Measurements from ENCODE around the gene NADK. TPM values are rescaled to one million over a fixed set of nuclear protein-coding genes. Genes with fewer than 3 reads are reported as not detected.

Gene NADK
- total RNA-seq, 1 experiment from 2014 or later, result 124 TPM

DNA sequence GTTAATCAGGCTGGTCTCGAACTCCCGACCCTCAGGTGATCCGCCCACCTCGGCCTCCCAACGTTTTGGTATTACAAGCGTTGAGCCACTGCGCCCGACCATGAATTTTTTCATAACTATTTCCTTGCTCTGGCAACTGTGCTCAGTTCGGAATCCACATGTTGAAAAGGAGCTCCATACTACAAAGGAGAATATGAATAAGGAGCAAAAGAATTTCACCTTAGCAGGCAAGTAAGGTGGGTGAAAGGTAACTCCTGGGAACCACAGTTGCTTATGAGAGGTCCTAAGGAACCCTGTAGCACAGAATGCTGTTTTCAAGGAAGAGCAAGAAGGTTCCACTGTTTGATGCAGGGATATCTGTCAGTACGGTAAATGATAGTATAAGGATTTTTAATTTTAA lies 29.9 kb upstream of the NADK start:
- ChIA-PET CTCF (interaction anchor here (0.5 to 2.7 kb wide), 2 partner anchors 101 to 129 kb away, joined by 3 to 10 read pairs; no protein-coding TSS in a partner anchor), POLR2A (no interaction called here)
- H3K36me3 Mint-ChIP-seq, result peaks cover 49% of the 10 kb centered on the region

More for the DNA sequence above, 29.9 kb upstream of the NADK start:
- no peaks in the 10 kb centered on the region for H3K4me1 Mint-ChIP-seq
- no peak for ATAC-seq
- no peaks in the 10 kb centered on the region for H3K27me3 Mint-ChIP-seq (ENCODE audit: low read depth)
- TF ChIP-seq RORB (CRISPR knock-in tag; IDR thresholded peaks at IDR 0.05) (no peak), HMGA2 (CRISPR knock-in tag; IDR thresholded peaks at IDR 0.05) (no peak), RELA (CRISPR knock-in tag; IDR thresholded peaks at IDR 0.05; ENCODE audit: borderline replicate concordance) (no peak), FOXJ3 (CRISPR knock-in tag; IDR thresholded peaks at IDR 0.05; ENCODE audit: borderline replicate concordance) (no peak), ATF6 (CRISPR knock-in tag; IDR thresholded peaks at IDR 0.05) (no peak), SMAD3 (CRISPR knock-in tag; IDR thresholded peaks at IDR 0.05; ENCODE audit: borderline replicate concordance) (no peak), ZNF425 (CRISPR knock-in tag; conservative IDR thresholded peaks at IDR 0.05) (no peak), ZNF219 (CRISPR knock-in tag; IDR thresholded peaks at IDR 0.05; ENCODE audit: borderline replicate concordance) (no peak), PRRX2 (CRISPR knock-in tag; IDR thresholded peaks at IDR 0.05) (no peak), FOXP4 (CRISPR knock-in tag; IDR thresholded peaks at IDR 0.05) (no peak), MXD4 (CRISPR knock-in tag; IDR thresholded peaks at IDR 0.05; ENCODE audit: borderline replicate concordance) (no peak), CBFB (CRISPR knock-in tag; IDR thresholded peaks at IDR 0.05; ENCODE audit: low read depth) (no peak), KAT7 (CRISPR knock-in tag; IDR thresholded peaks at IDR 0.05; ENCODE audit: borderline replicate concordance) (no peak), CREM (CRISPR knock-in tag; IDR thresholded peaks at IDR 0.05) (no peak), GABPB1 (CRISPR knock-in tag; IDR thresholded peaks at IDR 0.05) (no peak), GTF2I (CRISPR knock-in tag; conservative IDR thresholded peaks at IDR 0.05) (no peak), ATF1 (CRISPR knock-in tag; IDR thresholded peaks at IDR 0.05) (no peak), HMGXB4 (CRISPR knock-in tag; IDR thresholded peaks at IDR 0.05) (no peak)
- TF ChIP-seq, protein P1, sequence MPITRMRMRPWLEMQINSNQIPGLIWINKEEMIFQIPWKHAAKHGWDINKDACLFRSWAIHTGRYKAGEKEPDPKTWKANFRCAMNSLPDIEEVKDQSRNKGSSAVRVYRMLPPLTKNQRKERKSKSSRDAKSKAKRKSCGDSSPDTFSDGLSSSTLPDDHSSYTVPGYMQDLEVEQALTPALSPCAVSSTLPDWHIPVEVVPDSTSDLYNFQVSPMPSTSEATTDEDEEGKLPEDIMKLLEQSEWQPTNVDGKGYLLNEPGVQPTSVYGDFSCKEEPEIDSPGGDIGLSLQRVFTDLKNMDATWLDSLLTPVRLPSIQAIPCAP (CRISPR knock-in tag; IDR thresholded peaks at IDR 0.05), result no peak
- TF ChIP-seq, protein P2, sequence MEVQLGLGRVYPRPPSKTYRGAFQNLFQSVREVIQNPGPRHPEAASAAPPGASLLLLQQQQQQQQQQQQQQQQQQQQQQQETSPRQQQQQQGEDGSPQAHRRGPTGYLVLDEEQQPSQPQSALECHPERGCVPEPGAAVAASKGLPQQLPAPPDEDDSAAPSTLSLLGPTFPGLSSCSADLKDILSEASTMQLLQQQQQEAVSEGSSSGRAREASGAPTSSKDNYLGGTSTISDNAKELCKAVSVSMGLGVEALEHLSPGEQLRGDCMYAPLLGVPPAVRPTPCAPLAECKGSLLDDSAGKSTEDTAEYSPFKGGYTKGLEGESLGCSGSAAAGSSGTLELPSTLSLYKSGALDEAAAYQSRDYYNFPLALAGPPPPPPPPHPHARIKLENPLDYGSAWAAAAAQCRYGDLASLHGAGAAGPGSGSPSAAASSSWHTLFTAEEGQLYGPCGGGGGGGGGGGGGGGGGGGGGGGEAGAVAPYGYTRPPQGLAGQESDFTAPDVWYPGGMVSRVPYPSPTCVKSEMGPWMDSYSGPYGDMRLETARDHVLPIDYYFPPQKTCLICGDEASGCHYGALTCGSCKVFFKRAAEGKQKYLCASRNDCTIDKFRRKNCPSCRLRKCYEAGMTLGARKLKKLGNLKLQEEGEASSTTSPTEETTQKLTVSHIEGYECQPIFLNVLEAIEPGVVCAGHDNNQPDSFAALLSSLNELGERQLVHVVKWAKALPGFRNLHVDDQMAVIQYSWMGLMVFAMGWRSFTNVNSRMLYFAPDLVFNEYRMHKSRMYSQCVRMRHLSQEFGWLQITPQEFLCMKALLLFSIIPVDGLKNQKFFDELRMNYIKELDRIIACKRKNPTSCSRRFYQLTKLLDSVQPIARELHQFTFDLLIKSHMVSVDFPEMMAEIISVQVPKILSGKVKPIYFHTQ (CRISPR knock-in tag; IDR thresholded peaks at IDR 0.05), result no peak
- H3K27ac Mint-ChIP-seq, result peak overlapping the region; percentile 45; the same call in 1 of the 2 replicates
- no peaks in the 10 kb centered on the region for H3K9me3 Mint-ChIP-seq
- no peak overlapping the region for H3K4me3 Mint-ChIP-seq
- DNase-seq (ENCODE audit: low spot score), result no peak
